ENCODE measurements around the gene PSMC6. TPM values are rescaled to one million over a fixed set of nuclear protein-coding genes. Genes with fewer than 3 reads are reported as not detected.

PSMC6 gene
- total and polyA plus RNA-seq, 2 of the 13 experiments (the other 11 are each of a cell fraction or from before 2014, with no cell fraction given), result 90.0 to 210 TPM

GRCh38 chr14:52694761-52695480, 12.1 kb upstream of the PSMC6 start (continued):
- TF ChIP-seq, protein P1, sequence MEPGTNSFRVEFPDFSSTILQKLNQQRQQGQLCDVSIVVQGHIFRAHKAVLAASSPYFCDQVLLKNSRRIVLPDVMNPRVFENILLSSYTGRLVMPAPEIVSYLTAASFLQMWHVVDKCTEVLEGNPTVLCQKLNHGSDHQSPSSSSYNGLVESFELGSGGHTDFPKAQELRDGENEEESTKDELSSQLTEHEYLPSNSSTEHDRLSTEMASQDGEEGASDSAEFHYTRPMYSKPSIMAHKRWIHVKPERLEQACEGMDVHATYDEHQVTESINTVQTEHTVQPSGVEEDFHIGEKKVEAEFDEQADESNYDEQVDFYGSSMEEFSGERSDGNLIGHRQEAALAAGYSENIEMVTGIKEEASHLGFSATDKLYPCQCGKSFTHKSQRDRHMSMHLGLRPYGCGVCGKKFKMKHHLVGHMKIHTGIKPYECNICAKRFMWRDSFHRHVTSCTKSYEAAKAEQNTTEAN (CRISPR knock-in tag; conservative IDR thresholded peaks at IDR 0.05), result no peak
- TF ChIP-seq DNMT3B (CRISPR knock-in tag; conservative IDR thresholded peaks at IDR 0.05) (no peak), NKX3-1 (CRISPR knock-in tag; IDR thresholded peaks at IDR 0.05) (no peak), ZNF205 (CRISPR knock-in tag; IDR thresholded peaks at IDR 0.05) (no peak), CEBPG (CRISPR knock-in tag; IDR thresholded peaks at IDR 0.05) (no peak), GZF1 (CRISPR knock-in tag; IDR thresholded peaks at IDR 0.05) (no peak), ZNF557 (CRISPR knock-in tag; IDR thresholded peaks at IDR 0.05) (no peak), MIXL1 (CRISPR knock-in tag; IDR thresholded peaks at IDR 0.05) (no peak), ZNF616 (CRISPR knock-in tag; IDR thresholded peaks at IDR 0.05; ENCODE audit: low read depth) (no peak), PHF21A (CRISPR knock-in tag; IDR thresholded peaks at IDR 0.05) (no peak), ZNF414 (CRISPR knock-in tag; IDR thresholded peaks at IDR 0.05) (no peak), DMAP1 (CRISPR knock-in tag; IDR thresholded peaks at IDR 0.05) (peak; percentile 27; the same call in 1 of the 2 replicates), ZEB1 (IDR thresholded peaks at IDR 0.05; ENCODE audit: insufficient replicate concordance, low read depth) (no peak), ZNF709 (CRISPR knock-in tag; IDR thresholded peaks at IDR 0.05) (peak; percentile 65; the same call in 1 of the 2 replicates), ZNF614 (CRISPR knock-in tag; IDR thresholded peaks at IDR 0.05; ENCODE audit: borderline replicate concordance) (no peak), ZNF562 (CRISPR knock-in tag; IDR thresholded peaks at IDR 0.05; ENCODE audit: borderline replicate concordance) (no peak), TP53 (CRISPR knock-in tag; conservative IDR thresholded peaks at IDR 0.05) (no peak), ZNF746 (CRISPR knock-in tag; IDR thresholded peaks at IDR 0.05) (no peak), ELF1 (CRISPR knock-in tag; IDR thresholded peaks at IDR 0.05) (peak; percentile 18; the same call in 1 of the 2 replicates), SMAD1 (CRISPR knock-in tag; IDR thresholded peaks at IDR 0.05; ENCODE audit: borderline replicate concordance, low read depth) (no peak; the same call in 1 of the 2 replicates), KLF13 (CRISPR knock-in tag; IDR thresholded peaks at IDR 0.05) (no peak), EEA1 (CRISPR knock-in tag; IDR thresholded peaks at IDR 0.05; ENCODE audit: borderline replicate concordance) (no peak; the same call in 1 of the 2 replicates), MEF2D (CRISPR knock-in tag; IDR thresholded peaks at IDR 0.05) (no peak), ZNF782 (CRISPR knock-in tag; IDR thresholded peaks at IDR 0.05; ENCODE audit: borderline replicate concordance) (peak; percentile 77; the same call in 1 of the 2 replicates), SSRP1 (CRISPR knock-in tag; IDR thresholded peaks at IDR 0.05) (no peak), ZNF7 (CRISPR knock-in tag; IDR thresholded peaks at IDR 0.05) (no peak), JDP2 (CRISPR knock-in tag; IDR thresholded peaks at IDR 0.05; ENCODE audit: borderline replicate concordance) (no peak), PHF5A (CRISPR knock-in tag; IDR thresholded peaks at IDR 0.05; ENCODE audit: low read depth, unreplicated experiment) (no peak), ARHGAP35 (CRISPR knock-in tag; IDR thresholded peaks at IDR 0.05; ENCODE audit: borderline replicate concordance) (no peak), KLF9 (CRISPR knock-in tag; IDR thresholded peaks at IDR 0.05; ENCODE audit: low read depth) (no peak)
- TF ChIP-seq, protein P2, sequence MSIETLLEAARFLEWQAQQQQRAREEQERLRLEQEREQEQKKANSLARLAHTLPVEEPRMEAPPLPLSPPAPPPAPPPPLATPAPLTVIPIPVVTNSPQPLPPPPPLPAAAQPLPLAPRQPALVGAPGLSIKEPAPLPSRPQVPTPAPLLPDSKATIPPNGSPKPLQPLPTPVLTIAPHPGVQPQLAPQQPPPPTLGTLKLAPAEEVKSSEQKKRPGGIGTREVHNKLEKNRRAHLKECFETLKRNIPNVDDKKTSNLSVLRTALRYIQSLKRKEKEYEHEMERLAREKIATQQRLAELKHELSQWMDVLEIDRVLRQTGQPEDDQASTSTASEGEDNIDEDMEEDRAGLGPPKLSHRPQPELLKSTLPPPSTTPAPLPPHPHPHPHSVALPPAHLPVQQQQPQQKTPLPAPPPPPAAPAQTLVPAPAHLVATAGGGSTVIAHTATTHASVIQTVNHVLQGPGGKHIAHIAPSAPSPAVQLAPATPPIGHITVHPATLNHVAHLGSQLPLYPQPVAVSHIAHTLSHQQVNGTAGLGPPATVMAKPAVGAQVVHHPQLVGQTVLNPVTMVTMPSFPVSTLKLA (IDR thresholded peaks at IDR 0.05), result no peak

Data from HepG2 (cell line).